Measurements from ENCODE around the gene CCDC88A.

Gene CCDC88A

GRCh38 chr2:55239656-55240222 lies 179.9 kb downstream of the CCDC88A start:
- no peak for DNase-seq (ENCODE audit: low read depth in 2 of 2)

Measured in stimulated activated CD8-positive, alpha-beta memory T cell treated with anti-CD3 and anti-CD28 coated beads, Interleukin-15, amount 100 ng/mL, for 48 hours (primary cell).